Liver (tissue), 9 donors: ENCODE data around the gene SERPINB1. TPM values are rescaled to one million over a fixed set of nuclear protein-coding genes. Genes with fewer than 3 reads are reported as not detected.
"Not testable (repeated sequence)": the region's sequence is repeated elsewhere in the genome, so short reads cannot be mapped to it uniquely, and the experiment has no call there.

ENCODE experiments used
- DNase-seq: peaks from one replicate; pipeline ENCODE4 v3.0.0-alpha.2; 2017; ENCODE audit warnings: low spot score
- H3K27ac ChIP-seq, 2 donors: one replicate each; pipeline ENCODE4 v1.7.0; 2013; ENCODE audit warnings: inconsistent platforms in 2 of 2, low read length in 2 of 2, control low read depth in 1 of 2, low read depth in 1 of 2, mild to moderate bottlenecking in 1 of 2
- H3K27me3 ChIP-seq, 4 donors: one replicate each; pipeline versions ENCODE4 v1.6.1 to v1.7.0; 2013; ENCODE audit warnings: low read length in 3 of 4, inconsistent platforms in 1 of 4, mild to moderate bottlenecking in 1 of 4, moderate library complexity in 1 of 4; ENCODE audit not compliant: control insufficient read depth in 4 of 4, insufficient read depth in 4 of 4
- H3K36me3 ChIP-seq, 4 donors: one replicate each; pipeline versions ENCODE4 v1.6.1 to v1.7.0; 2013; ENCODE audit warnings: low read length in 3 of 4, mild to moderate bottlenecking in 3 of 4, low read depth in 1 of 4, moderate library complexity in 1 of 4; ENCODE audit not compliant: control insufficient read depth in 4 of 4, insufficient read depth in 3 of 4
- H3K4me1 ChIP-seq, 4 donors: one replicate each; pipeline versions ENCODE4 v1.6.1 to v1.7.0; 2013; ENCODE audit warnings: low read length in 3 of 4, mild to moderate bottlenecking in 3 of 4, moderate library complexity in 1 of 4; ENCODE audit not compliant: control insufficient read depth in 4 of 4, insufficient read depth in 4 of 4
- H3K4me3 ChIP-seq, 3 donors: one replicate each; pipeline versions ENCODE4 v1.6.1 to v1.7.0; 2013; ENCODE audit warnings: low read length in 3 of 3, control low read depth in 1 of 3, low read depth in 1 of 3, mild to moderate bottlenecking in 1 of 3
- H3K9ac ChIP-seq, 2 donors: one replicate each; pipeline ENCODE4 v1.7.0; 2013; ENCODE audit warnings: low read length in 2 of 2, mild to moderate bottlenecking in 2 of 2, moderate library complexity in 2 of 2, control low read depth in 1 of 2, low read depth in 1 of 2
- H3K9me3 ChIP-seq, 4 donors: one replicate each; pipeline versions ENCODE4 v1.6.1 to v1.7.0; 2013; ENCODE audit warnings: low read length in 3 of 4; ENCODE audit not compliant: control insufficient read depth in 4 of 4
- ATF3 ChIP-seq: IDR thresholded peaks from 2 replicates; pipeline ENCODE4 v1.6.1; 2016; ENCODE audit warnings: antibody characterized with exemption
- EGR1 ChIP-seq, 2 donors: IDR thresholded peaks; 2 replicates each; pipeline ENCODE4 v1.6.1; 2016 to 2018; ENCODE audit warnings: antibody characterized with exemption in 2 of 2, low read depth in 2 of 2
- FOXA1 ChIP-seq: IDR thresholded peaks from 2 replicates; pipeline ENCODE4 v1.6.1; 2016; ENCODE audit warnings: antibody characterized with exemption
- FOXA2 ChIP-seq: IDR thresholded peaks from 2 replicates; pipeline ENCODE4 v1.6.1; 2016; ENCODE audit warnings: antibody characterized with exemption
- GABPA ChIP-seq, 2 donors: IDR thresholded peaks in 1 of 2; conservative IDR thresholded peaks in 1 of 2; 2 replicates each; pipeline ENCODE4 v1.6.1; 2016; ENCODE audit warnings: antibody characterized with exemption in 2 of 2, mild to moderate bottlenecking in 1 of 2, moderate library complexity in 1 of 2
- HNF4A ChIP-seq, 2 donors: conservative IDR thresholded peaks; 2 replicates each; pipeline ENCODE4 v1.6.1; 2016; ENCODE audit warnings: antibody characterized with exemption in 2 of 2, mild to moderate bottlenecking in 2 of 2
- HNF4G ChIP-seq: IDR thresholded peaks from 2 replicates; pipeline ENCODE4 v1.6.1; 2016; ENCODE audit warnings: antibody characterized with exemption
- MAX ChIP-seq: IDR thresholded peaks from 2 replicates; pipeline ENCODE4 v1.6.1; 2016; ENCODE audit warnings: antibody characterized with exemption
- NR2F2 ChIP-seq: IDR thresholded peaks from 2 replicates; pipeline ENCODE4 v1.6.1; 2016; ENCODE audit warnings: antibody characterized with exemption
- RXRA ChIP-seq, 2 donors: IDR thresholded peaks; 2 replicates each; pipeline ENCODE4 v1.6.1; 2017 to 2018; ENCODE audit warnings: antibody characterized with exemption in 2 of 2, mild to moderate bottlenecking in 1 of 2
- SP1 ChIP-seq: IDR thresholded peaks from 2 replicates; pipeline ENCODE4 v1.6.1; 2018; ENCODE audit warnings: antibody characterized with exemption, mild to moderate bottlenecking
- TAF1 ChIP-seq: conservative IDR thresholded peaks from 2 replicates; pipeline ENCODE4 v1.6.1; 2016; ENCODE audit warnings: antibody characterized with exemption, mild to moderate bottlenecking
- YY1 ChIP-seq: IDR thresholded peaks from 2 replicates; pipeline ENCODE4 v1.6.1; 2016; ENCODE audit warnings: antibody characterized with exemption, mild to moderate bottlenecking
- ZBTB33 ChIP-seq: IDR thresholded peaks from 2 replicates; pipeline ENCODE4 v1.6.1; 2016; ENCODE audit warnings: antibody characterized with exemption
- WGBS: extraction: QIAGEN DNeasy Blood & Tissue Kit; methylation state at CpG from one replicate; pipeline ENCODE4 v1.1.7; 2013; 5-methylcytosine and 5-hydroxymethylcytosine counted together
- polyA plus RNA-seq, 2 donors: library from polyadenylated mRNA; stranded (reverse) in 1 of 2; unstranded in 1 of 2; fragments of 200-250 nt in 1 of 2; fragments of >200 nt in 1 of 2; fragmentation: Nextera tagmentation in 1 of 2; extraction: Ambion mirVana in 1 of 2; gene quantifications; one replicate each; pipeline versions ENCODE4 v1.2.1 to v1.2.3, GENCODE V29; 2013 to 2015
- total RNA-seq, 2 donors: library from RNA; depleted of rRNA; stranded (reverse); fragments of >200 nt; gene quantifications; one replicate each; pipeline ENCODE4 v1.2.3, GENCODE V29; 2014
- donor health status: healthy.
- donor health status: healthy.
- donor health status: healthy.
- donor health status: healthy.
- donor health status: healthy.

SERPINB1 gene
- total and polyA plus RNA-seq, 4 donors, result 12.5 to 34.3 (median 18.6) TPM

GRCh38 chr6:2802521-2803060 is 39.1 kb downstream of the SERPINB1 start:
- H3K36me3 ChIP-seq, result no peaks in the 10 kb centered on the region
- H3K4me3 ChIP-seq, result no peak overlapping the region
- 92% methylated on average over 8 of the region's 8 CpGs for WGBS
- H3K27ac ChIP-seq, result no peak overlapping the region
- TF ChIP-seq EGR1 (IDR thresholded peaks at IDR 0.05; ENCODE audit: low read depth in 2 of 2), result no peak
- no peak for TF ChIP-seq FOXA2
- no peak for TF ChIP-seq SP1
- TF ChIP-seq FOXA1, result no peak
- no peaks in the 10 kb centered on the region for H3K9me3 ChIP-seq
- H3K9ac ChIP-seq, result no peak overlapping the region
- no peaks in the 10 kb centered on the region for H3K4me1 ChIP-seq
- no peak for DNase-seq
- H3K27me3 ChIP-seq, result no peaks in the 10 kb centered on the region

- not testable (repeated sequence) for H3K9me3 ChIP-seq, H3K4me1 ChIP-seq, H3K9ac ChIP-seq, H3K4me3 ChIP-seq, H3K36me3 ChIP-seq, H3K27ac ChIP-seq, H3K27me3 ChIP-seq, DNase-seq
- WGBS, result 95% methylated on average over 2 of the region's 4 CpGs
Observed at GRCh38 chr6:2801687-2802086, 40.0 kb downstream of the SERPINB1 start.

GRCh38 chr6:2800552-2801316 is 40.9 kb downstream of the SERPINB1 start:
- DNase-seq, result no peak
- H3K27ac ChIP-seq, result no peak overlapping the region
- H3K4me3 ChIP-seq, result no peak overlapping the region
- TF ChIP-seq HNF4G (no peak), GABPA (IDR thresholded peaks at IDR 0.05 in 1 of 2, conservative IDR thresholded peaks at IDR 0.05 in 1 of 2) (no peak), ATF3 (no peak), SP1 (no peak), RXRA (IDR thresholded peaks at IDR 0.05) (no peak), TAF1 (no peak), MAX (no peak), HNF4A (conservative IDR thresholded peaks at IDR 0.05) (no peak), NR2F2 (no peak), FOXA2 (no peak), EGR1 (IDR thresholded peaks at IDR 0.05; ENCODE audit: low read depth in 2 of 2) (no peak), FOXA1 (no peak), ZBTB33 (no peak), YY1 (no peak)
- no peaks in the 10 kb centered on the region for H3K27me3 ChIP-seq
- no peak overlapping the region for H3K9ac ChIP-seq
- no peaks in the 10 kb centered on the region for H3K9me3 ChIP-seq
- peaks cover 0 to 2% (median 0%) of the 10 kb centered on the region in 4 donors for H3K36me3 ChIP-seq
- WGBS, result 93% methylated on average over 14 of the region's 14 CpGs
- no peaks in the 10 kb centered on the region for H3K4me1 ChIP-seq
